Measurements from ENCODE around the gene TNIP3.

DNA sequence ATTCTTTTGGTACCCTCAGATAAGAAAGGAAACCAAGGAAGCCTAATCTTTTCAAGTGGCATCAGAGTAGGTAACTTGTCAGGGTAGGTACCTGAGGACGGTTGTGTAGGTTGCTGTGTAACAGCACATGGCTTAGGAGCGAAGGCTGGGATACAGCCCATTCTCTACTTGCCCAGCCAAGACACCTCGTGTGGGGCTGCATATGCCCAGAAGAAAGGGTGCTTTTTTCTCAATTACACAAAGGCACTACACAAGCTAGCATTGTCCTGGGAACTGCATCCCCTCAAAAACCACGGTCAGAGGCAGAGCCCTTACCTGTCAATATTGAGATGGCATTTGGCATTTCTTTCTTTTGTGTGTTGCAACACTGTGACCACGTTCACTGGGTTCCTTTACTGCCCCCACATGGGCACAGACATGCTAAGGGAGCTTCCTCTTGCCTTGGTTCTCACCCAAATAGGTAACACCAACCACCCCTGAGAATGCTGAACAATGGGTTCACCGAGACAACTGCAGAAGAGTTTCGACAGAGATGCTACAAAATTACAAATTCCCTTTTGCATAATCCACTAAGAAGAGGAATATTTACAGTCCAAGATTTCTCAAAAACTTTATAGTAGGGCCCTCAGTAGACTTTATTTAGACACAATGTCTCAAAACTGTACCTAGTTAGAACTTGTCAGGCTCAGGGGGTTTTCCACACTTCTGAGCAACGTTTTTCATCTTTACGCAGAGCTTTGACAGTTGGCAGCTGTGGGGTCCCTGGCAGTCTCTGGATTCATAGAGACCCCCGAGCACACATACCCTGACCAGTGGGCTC lies 35.8 kb upstream of the TNIP3 start:
- TF ChIP-seq CTCF (conservative IDR thresholded peaks at IDR 0.05 in 1 of 2, IDR thresholded peaks at IDR 0.05 in 1 of 2; ENCODE audit: low read depth in 1 of 2, low read length in 2 of 2), result no peak
- TF ChIP-seq EZH2 (IDR thresholded peaks at IDR 0.05; ENCODE audit: low read length, missing control alignments), result no peak
